Stimulated activated CD4-positive, alpha-beta T cell treated with anti-CD3 and anti-CD28 coated beads, Interleukin-4, amount 100 ng/mL, for 1 hour (primary cell): ENCODE measurements around the gene P3H1.

ENCODE experiments used
- DNase-seq: peaks from one replicate; pipeline ENCODE4 v3.0.0-alpha.2; 2020

P3H1 gene

DNA sequence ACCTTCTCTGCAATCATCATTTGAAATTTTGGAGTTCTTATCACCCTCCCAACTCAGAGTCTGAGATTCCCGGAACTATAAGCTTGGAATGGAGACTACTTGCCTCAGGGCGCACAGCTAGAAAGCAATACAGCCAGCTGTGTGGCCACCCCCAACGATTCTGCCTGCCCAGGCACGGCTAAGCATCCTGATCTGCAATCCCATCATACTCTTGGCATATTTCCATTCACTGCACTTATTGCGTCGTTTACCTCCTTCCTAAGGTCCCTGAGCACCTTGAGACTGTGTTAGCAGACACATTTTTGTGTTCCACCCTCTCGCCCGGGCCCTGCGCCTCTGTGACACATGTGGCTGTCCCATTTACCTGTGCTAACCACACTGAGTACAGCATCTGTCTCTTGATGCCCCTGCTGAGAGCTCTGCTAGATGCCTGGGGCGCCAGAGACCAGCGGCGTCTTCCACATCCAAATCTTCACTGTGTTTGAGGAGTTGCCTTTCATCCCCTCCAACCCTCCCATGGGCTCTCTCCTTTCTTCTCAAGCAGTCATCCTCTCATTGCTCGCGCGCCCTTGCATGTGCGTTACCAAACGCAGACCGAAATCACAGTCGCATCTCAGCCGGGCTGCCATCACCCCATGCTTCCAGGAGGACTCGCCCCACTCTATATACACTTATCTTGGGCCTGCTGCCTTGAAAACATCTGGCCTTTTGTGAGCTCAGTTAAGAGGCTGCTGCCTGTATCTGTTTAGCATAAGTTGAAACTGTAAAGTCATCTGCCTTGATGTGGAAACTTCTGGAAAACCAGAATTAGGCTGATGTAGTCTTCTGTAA lies 23.3 kb downstream of the P3H1 start:
- DNase-seq, result no peak

GRCh38 chr1:42742617-42743316 lies 24.1 kb downstream of the P3H1 start:
- no peak for DNase-seq

DNA sequence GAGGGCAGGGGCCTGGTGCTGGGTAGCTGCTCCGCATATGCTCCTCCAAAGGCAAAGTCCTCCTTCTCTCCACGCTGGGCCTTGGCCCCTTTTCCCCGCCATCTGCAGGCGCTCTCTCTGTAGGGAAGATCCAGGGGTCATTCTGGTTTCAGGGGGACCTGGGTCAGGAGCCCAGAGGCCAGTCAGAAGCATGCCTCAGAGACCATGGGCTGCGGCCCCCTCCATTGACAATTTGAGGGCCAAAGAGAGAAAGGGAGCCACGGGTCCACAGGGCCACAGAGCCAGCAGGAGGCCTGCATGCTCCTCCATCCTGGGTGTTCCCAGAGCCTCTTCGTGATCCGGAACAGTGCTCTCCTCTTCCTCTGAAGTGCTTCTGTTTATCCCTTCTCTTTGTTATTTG lies 24.7 kb downstream of the P3H1 start:
- no peak for DNase-seq

DNA sequence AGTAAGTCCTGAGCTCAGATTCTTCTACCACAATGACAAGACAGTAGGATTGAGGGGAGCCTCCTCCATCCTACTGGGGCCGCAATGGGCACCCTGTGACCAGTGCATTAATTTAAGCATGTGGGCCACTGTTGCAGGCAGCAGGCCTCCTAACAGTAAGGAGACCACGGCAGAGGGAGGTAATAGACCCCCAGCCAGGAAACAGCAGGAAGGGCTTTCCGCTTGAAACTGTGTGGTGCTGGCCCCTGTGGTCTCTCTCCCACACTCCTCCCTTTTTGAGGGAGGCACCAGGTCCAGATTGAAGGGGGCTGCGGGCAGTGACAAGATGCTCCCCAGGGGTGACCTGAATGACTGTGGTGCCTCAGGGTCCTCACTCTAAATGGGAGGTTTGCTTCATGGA lies 25.1 kb downstream of the P3H1 start:
- DNase-seq, result no peak

GRCh38 chr1:42740851-42741580 lies 25.8 kb downstream of the P3H1 start:
- no peak for DNase-seq

- DNase-seq, result no peak
Measured at GRCh38 chr1:42739753-42740700, 26.8 kb downstream of the P3H1 start, which contains the start of gene CLDN19. CLDN19 (minus strand) TSS chr1:42740236; CDS start chr1:42740063, 173 bp downstream.

DNA sequence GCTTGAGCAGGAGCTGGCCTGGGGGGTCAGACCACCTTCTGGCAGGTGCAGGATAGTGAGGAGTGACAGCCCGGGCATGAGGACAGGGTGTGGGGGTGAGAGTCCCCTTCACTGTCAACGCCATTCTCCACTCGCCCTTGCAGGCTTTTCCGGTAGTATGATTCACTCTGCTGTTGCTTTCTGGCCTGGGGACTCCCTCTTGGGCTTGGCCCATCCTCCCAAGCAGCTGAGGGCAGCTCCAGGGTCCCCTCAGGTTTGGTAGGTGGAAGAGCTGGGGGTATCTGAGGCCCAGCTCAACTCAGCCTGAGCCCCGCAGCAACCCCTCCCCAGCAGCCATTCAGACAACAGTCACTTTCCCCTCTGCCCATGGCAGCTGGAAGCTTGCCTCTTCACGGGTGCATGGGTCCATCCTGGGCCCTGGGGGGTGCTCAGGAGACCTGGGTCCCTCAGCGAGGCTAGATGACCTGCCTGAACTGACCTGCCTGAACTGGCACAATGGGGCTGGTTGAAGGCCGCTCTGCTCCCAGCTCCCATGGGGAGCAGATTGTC lies 28.1 kb downstream of the P3H1 start:
- DNase-seq, result no peak

- DNase-seq, result no peak
Measured at GRCh38 chr1:42737986-42738677, 28.7 kb downstream of the P3H1 start.

GRCh38 chr1:42737257-42737656 lies 29.6 kb downstream of the P3H1 start:
- DNase-seq, result no peak

DNA sequence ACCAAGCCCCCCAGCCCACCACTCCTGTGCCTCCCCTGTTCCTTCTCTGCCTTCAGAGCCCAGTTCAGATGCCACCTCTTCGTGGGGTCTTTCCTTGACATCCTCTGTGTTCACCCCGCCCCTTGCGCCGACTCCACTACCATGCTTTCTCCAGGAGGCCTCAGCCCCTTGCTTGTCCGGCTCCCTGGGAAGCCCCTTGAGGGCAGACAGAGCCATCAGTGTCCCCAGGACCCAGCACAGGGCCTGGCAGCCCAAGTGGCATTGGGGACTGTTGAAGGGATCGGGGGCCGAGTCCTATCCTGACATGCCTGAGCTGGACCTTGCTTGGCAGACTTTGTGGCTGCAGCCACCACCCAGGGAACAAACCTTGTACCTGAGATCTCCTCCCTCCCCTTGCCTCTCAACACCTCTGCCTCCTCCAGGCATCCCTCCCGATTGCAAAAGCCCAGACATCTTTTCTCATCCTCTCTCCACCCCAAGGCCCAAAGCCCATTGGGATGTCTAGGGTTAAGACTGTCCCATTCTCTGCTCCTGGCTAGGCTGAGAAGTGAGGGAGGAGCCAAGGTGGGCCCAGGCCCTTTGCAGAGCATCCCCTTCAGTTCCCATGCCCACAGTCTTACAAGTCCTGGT lies 30.1 kb downstream of the P3H1 start:
- no peak for DNase-seq

DNA sequence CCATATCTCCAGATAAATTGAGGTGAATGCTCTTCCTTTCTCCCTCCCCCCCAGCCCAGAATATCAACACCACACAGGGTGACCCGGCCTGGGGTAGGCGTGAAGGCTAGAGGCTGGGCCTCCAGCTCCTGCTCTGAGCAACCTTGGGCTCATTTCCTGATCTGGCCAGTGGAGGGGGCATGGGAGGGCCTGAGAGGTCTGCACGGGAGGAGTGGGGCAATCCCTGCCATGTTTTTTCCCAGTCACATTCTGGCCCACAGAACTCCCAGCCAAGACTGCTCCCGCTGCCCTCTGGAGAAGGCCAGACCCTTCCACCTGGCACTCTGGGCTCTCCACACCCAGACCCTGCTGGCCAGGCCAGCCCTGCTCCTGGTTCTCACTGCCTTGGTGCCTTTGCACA lies 30.7 kb downstream of the P3H1 start:
- DNase-seq, result no peak

DNA sequence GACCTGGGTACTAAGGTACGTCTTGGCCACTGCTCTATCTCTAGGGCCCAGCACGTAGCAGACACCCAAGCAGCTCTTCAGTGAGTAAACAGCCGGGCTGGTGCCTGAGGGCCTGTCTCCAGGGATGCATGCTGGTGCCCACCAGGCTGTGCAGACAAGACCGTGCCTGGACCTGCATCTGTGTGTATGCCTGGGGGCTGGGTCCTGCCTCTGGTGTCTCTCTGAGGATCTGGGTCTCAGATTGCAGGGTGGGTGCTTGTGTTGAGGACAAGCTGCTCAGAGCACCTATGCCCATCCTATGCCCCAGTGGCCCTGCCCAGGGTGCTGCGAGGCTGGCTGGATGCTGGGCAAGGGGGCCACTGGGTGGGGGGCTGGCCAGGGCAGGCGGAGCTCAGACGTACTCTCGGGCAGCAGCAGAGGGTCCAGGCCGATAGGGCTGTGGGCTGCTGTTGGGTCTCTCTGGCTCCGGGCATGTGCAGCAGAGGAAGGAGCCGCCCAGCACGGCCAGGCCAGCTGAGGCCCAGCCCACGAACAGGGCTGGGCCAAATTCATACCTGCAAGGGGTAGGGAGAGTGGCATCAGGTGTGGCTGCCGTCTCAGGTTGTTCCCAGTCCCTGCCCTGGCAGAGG lies 31.2 kb downstream of the P3H1 start:
- no peak for DNase-seq

DNA sequence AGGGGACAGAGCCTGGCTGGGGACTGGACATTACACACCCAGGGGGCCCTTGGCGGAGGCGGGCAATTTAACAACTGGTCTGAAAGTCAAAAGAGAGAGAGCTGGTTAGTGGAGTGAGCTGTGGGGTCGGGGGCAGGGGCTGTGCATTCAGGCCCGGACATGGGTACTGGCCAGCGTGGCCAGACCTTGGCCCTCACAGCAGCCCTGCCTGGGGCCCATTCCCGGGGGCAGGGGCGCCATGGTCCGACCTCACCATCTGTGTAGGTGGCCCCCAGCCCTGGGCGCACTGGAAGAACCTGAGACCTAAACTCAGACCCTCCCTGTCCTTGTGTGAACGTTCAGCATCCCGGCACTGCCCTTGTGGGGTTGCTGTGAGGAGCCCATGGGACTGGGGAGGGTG lies 31.8 kb downstream of the P3H1 start:
- DNase-seq, result no peak

- DNase-seq, result no peak
Measured at GRCh38 chr1:42734201-42735035, 32.4 kb downstream of the P3H1 start.

DNA sequence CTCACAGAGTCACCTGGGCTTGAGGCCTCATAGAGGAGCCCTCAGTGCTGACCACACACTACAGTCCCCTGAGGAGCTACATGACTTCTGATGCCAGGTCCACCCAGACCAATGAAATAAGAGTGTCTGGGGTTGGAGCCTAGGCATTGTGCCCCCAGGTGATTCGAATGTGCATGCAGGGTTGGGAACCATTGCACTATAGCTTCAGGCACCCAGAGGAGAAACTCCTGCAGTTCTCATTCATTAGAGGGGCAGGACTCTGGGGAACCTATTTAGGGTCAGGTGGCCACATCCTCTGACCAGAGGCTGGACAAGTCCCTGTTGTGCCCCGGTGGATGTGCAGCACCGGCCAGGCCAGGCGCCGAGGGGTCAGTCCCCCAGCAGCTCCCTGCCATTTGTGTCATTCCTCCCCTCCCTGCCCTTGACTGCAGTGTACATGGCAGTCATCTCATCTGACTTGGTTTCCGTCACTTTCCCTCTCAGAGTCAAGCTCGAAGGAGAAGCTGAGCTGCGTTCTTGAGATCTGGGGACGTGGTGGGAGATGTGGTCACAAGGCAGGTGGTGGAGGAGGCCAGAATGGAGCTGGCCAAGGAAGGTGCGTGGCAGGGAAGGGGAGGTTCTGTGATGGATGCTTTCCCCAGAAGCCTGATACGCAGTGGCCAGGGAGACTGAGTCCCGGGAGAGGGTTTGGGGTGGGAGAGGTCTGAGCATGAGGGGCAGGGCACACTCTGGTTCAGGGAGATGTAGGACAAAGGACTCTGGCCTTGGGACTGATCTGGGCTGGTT lies 33.2 kb downstream of the P3H1 start:
- no peak for DNase-seq

GRCh38 chr1:42732126-42732680 lies 34.6 kb downstream of the P3H1 start:
- DNase-seq, result no peak

- DNase-seq, result no peak
Measured at GRCh38 chr1:42731585-42731984, 35.2 kb downstream of the P3H1 start.

- peak; percentile 54 for DNase-seq
Measured at GRCh38 chr1:42730988-42731387, 35.8 kb downstream of the P3H1 start.
